ENCODE results near the gene CEL. TPM values are rescaled to one million over a fixed set of nuclear protein-coding genes. Genes with fewer than 3 reads are reported as not detected.

Gene CEL
- total and polyA plus RNA-seq, 10 donors: 0.46 to 5.3 (median 0.72) TPM; not detected in 2

GRCh38 chr9:133043449-133044035 lies 18.2 kb upstream of the CEL start:
- Histone ChIP-seq H3K4me1 (peaks cover 0 to 3% (median 0%) of the 10 kb centered on the region in 6 donors), H3K4me3 (no peak overlapping the region), H3K27me3 (replicated peaks in 1 of 7) (no peaks in the 10 kb centered on the region), H3K9me3 (no peaks in the 10 kb centered on the region), H3K27ac (no peak overlapping the region), H3K36me3 (peaks cover 3 to 86% (median 58%) of the 10 kb centered on the region in 6 donors)
- 95 to 99% (median 97%) methylated on average over 16 of the region's 16 CpGs for WGBS, 5 donors
- intact Hi-C loops (cut with DNase I; ENCODE audit: low total_unique reads): loop anchor here (5.0 to 10.0 kb wide), 2 partner anchors 59 to 104 kb away; no protein-coding TSS in a partner anchor
- DNase-seq: no peak
- TF ChIP-seq CTCF (IDR thresholded peaks at IDR 0.05 in 8 of 11, conservative IDR thresholded peaks at IDR 0.05 in 3 of 11) (no peak), POLR2A (IDR thresholded peaks at IDR 0.05) (no peak), POLR2AphosphoS5 (IDR thresholded peaks at IDR 0.05) (no peak)

GRCh38 chr9:133044125-133044524 lies 17.7 kb upstream of the CEL start:
- Histone ChIP-seq H3K9me3 (no peaks in the 10 kb centered on the region), H3K36me3 (peaks cover 3 to 90% (median 63%) of the 10 kb centered on the region in 6 donors), H3K27ac (no peak overlapping the region), H3K4me1 (peaks cover 0 to 3% (median 0%) of the 10 kb centered on the region in 6 donors), H3K4me3 (no peak overlapping the region), H3K27me3 (replicated peaks in 1 of 7) (no peaks in the 10 kb centered on the region)
- intact Hi-C loops (cut with DNase I; ENCODE audit: low total_unique reads): loop anchor here (5.0 to 10.0 kb wide), 2 partner anchors 59 to 103 kb away; no protein-coding TSS in a partner anchor
- no peak for TF ChIP-seq CTCF (IDR thresholded peaks at IDR 0.05 in 8 of 11, conservative IDR thresholded peaks at IDR 0.05 in 3 of 11)
- TF ChIP-seq POLR2A (IDR thresholded peaks at IDR 0.05): no peak
- no peak for TF ChIP-seq POLR2AphosphoS5 (IDR thresholded peaks at IDR 0.05)
- no peak for DNase-seq
- WGBS, 5 donors: 90 to 97% (median 94%) methylated on average over 6 of the region's 6 CpGs

- Histone ChIP-seq H3K27ac (no peak overlapping the region), H3K27me3 (replicated peaks in 1 of 7) (no peaks in the 10 kb centered on the region), H3K36me3 (peaks cover 3 to 91% (median 68%) of the 10 kb centered on the region in 6 donors), H3K9me3 (no peaks in the 10 kb centered on the region), H3K4me1 (peaks cover 0 to 3% (median 0%) of the 10 kb centered on the region in 6 donors), H3K4me3 (no peak overlapping the region)
- TF ChIP-seq POLR2AphosphoS5 (IDR thresholded peaks at IDR 0.05): no peak
- TF ChIP-seq CTCF (IDR thresholded peaks at IDR 0.05 in 8 of 11, conservative IDR thresholded peaks at IDR 0.05 in 3 of 11): no peak
- TF ChIP-seq POLR2A (IDR thresholded peaks at IDR 0.05): no peak
- 82 to 93% (median 91%) methylated on average over 11 of the region's 11 CpGs for WGBS, 5 donors
- no peak for DNase-seq
- intact Hi-C loops (cut with DNase I; ENCODE audit: low total_unique reads): loop anchor here (5.0 to 10.0 kb wide), 2 partner anchors 60 to 103 kb away; no protein-coding TSS in a partner anchor
Observed at GRCh38 chr9:133044661-133045060, 17.1 kb upstream of the CEL start.

GRCh38 chr9:133045132-133045531 lies 16.6 kb upstream of the CEL start:
- H3K27me3 ChIP-seq (replicated peaks in 1 of 7): no peaks in the 10 kb centered on the region
- no peak overlapping the region for H3K4me3 ChIP-seq
- 92 to 97% (median 95%) methylated on average over 15 of the region's 15 CpGs for WGBS, 5 donors
- H3K36me3 ChIP-seq: peaks cover 3 to 96% (median 72%) of the 10 kb centered on the region in 6 donors
- no peaks in the 10 kb centered on the region for H3K9me3 ChIP-seq
- H3K27ac ChIP-seq: no peak overlapping the region
- TF ChIP-seq CTCF (IDR thresholded peaks at IDR 0.05 in 8 of 11, conservative IDR thresholded peaks at IDR 0.05 in 3 of 11): no peak
- TF ChIP-seq POLR2A (IDR thresholded peaks at IDR 0.05): no peak
- no peak for TF ChIP-seq POLR2AphosphoS5 (IDR thresholded peaks at IDR 0.05)
- peaks cover 0 to 3% (median 0%) of the 10 kb centered on the region in 6 donors for H3K4me1 ChIP-seq
- no peak for DNase-seq
- intact Hi-C loops (cut with DNase I; ENCODE audit: low total_unique reads): loop anchor here (10.0 kb wide), 1 partner anchor 60 kb away; no protein-coding TSS in a partner anchor

All from spleen (tissue), 11 donors.